HepG2 (cell line): ENCODE measurements around the gene TST. TPM values are rescaled to one million over a fixed set of nuclear protein-coding genes. Genes with fewer than 3 reads are reported as not detected.

Experiments
- ARID4A ChIP-seq: sonication (generic); formaldehyde crosslinking; IDR thresholded peaks from 2 replicates; pipeline ENCODE4 v1.5.0; 2020; ENCODE audit warnings: mild to moderate bottlenecking, missing genetic modification reagents, borderline replicate concordance
- BRCA1 ChIP-seq: sonication (generic); formaldehyde crosslinking; IDR thresholded peaks from 2 replicates; pipeline ENCODE4 v1.4.0; 2020; ENCODE audit warnings: missing genetic modification reagents
- ELF3 ChIP-seq: IDR thresholded peaks from 2 replicates; pipeline ENCODE4 v1.6.1; 2016; ENCODE audit warnings: missing genetic modification reagents, missing compliant biosample characterization
- ELK4 ChIP-seq: sonication (generic); formaldehyde crosslinking; IDR thresholded peaks from 2 replicates; pipeline ENCODE4 v1.9.0; 2021; ENCODE audit warnings: missing genetic modification reagents, borderline replicate concordance
- GATAD2A ChIP-seq: IDR thresholded peaks from 2 replicates; pipeline ENCODE4 v1.6.1; 2016
- POLR2A ChIP-seq, 2 experiments: IDR thresholded peaks; 2 replicates each; pipeline ENCODE4 v1.6.1; 2011; ENCODE audit warnings: low read depth in 2 of 2, low read length in 2 of 2, mild to moderate bottlenecking in 1 of 2, moderate library complexity in 1 of 2; ENCODE audit not compliant: insufficient read depth in 1 of 2
- RBM22 ChIP-seq: fragments of 200-400 bp; formaldehyde crosslinking; optimal IDR thresholded peaks from 2 replicates; pipeline ENCODE3; 2017; ENCODE audit warnings: mild to moderate bottlenecking, low read length, moderate library complexity
- TBX2 ChIP-seq: sonication (generic); formaldehyde crosslinking; IDR thresholded peaks from 2 replicates; pipeline ENCODE4 v1.5.0; 2020; ENCODE audit warnings: missing genetic modification reagents, mild to moderate bottlenecking, borderline replicate concordance
- ZBTB10 ChIP-seq: sonication (generic); formaldehyde crosslinking; IDR thresholded peaks from 2 replicates; pipeline ENCODE4 v1.4.0; 2020; ENCODE audit warnings: missing genetic modification reagents, borderline replicate concordance
- ZMYM3 ChIP-seq: sonication (generic); formaldehyde crosslinking; IDR thresholded peaks from 2 replicates; pipeline ENCODE4 v1.5.1; 2020; ENCODE audit warnings: mild to moderate bottlenecking, missing genetic modification reagents
- ZNF460 ChIP-seq: sonication (generic); formaldehyde crosslinking; IDR thresholded peaks from 2 replicates; pipeline ENCODE4 v1.5.1; 2020; ENCODE audit warnings: missing genetic modification reagents, mild to moderate bottlenecking, borderline replicate concordance
- ZNF75D ChIP-seq: sonication (generic); formaldehyde crosslinking; IDR thresholded peaks from 2 replicates; pipeline ENCODE4 v1.8.1; 2023; ENCODE audit warnings: missing genetic modification reagents, mild to moderate bottlenecking, borderline replicate concordance
- polyA plus RNA-seq, 8 experiments: library from polyadenylated mRNA; depleted of rRNA in 3 of 8; stranded (reverse) in 7 of 8; unstranded in 1 of 8; fragments of >200 nt; fragmentation: Illumina TruSeq in 4 of 8; extraction: Trizol in 4 of 8; gene quantifications; 2 replicates each; pipeline versions ENCODE4 v1.2.1 to v1.2.3, GENCODE V29; 2011 to 2016; ENCODE audit warnings: low read depth in 4 of 8, missing spikeins in 1 of 8, mixed read lengths in 1 of 8; ENCODE audit not compliant: insufficient read depth in 1 of 8
- total RNA-seq, 5 experiments: library from RNA; depleted of rRNA; stranded (reverse); fragments of >200 nt; fragmentation: Illumina TruSeq; extraction: Trizol; gene quantifications; 2 replicates each; pipeline ENCODE4 v1.2.3, GENCODE V29; 2016; ENCODE audit warnings: low read depth in 1 of 5
- TF ChIP-seq, protein P1 (sequence below): sonication (generic); formaldehyde crosslinking; IDR thresholded peaks from 2 replicates; pipeline ENCODE4 v1.4.0; 2020; ENCODE audit warnings: missing genetic modification reagents, mild to moderate bottlenecking, borderline replicate concordance
- TF ChIP-seq, protein P2 (sequence below): sonication (generic); formaldehyde crosslinking; IDR thresholded peaks from 2 replicates; pipeline ENCODE4 v1.5.0; 2020; ENCODE audit warnings: missing genetic modification reagents
- TF ChIP-seq, protein P3 (sequence below): sonication (generic); formaldehyde crosslinking; IDR thresholded peaks from 2 replicates; pipeline ENCODE4 v1.5.0; 2020; ENCODE audit warnings: mild to moderate bottlenecking, missing genetic modification reagents, moderate library complexity

The TST gene
- total and polyA plus RNA-seq, 2 of the 13 experiments (the other 11 are each of a cell fraction or from before 2014, with no cell fraction given) = 44.6 to 63.6 TPM

DNA sequence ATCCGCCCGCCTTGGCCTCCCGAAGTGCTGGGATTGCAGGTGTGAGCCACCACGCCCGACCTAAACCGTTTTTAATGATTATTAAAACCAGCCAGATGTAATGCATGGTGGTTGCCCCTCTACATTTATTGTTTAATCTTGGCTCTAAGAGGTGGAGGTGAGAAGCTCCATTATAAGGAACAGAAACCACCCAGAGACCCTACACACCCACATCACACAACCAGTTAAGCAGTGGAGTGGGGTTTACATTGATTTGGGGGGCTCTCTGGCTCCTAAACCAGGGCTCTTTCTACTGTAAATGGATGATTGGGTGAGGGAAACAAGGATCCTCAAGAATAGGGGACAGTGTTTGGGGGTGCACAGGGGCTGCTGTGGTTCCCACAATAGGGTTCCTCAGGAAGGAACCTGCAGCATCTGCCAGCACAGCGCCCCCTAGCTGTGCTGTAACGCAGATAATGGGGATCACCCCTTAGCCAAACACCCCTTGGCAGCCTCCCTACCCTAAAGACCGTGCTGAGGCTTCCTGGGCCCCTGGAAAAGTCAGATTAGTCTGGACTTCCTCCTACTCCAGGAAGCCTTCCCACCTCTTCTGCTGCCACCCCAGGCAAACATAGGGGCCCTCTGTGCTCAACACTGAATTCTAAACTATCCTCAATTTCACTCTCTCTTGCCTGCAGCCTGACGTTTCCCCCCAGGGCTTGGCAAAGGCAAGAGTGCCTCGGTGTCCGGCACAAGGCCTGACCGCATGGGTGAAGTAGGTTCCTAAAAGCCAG, 2.6 kb upstream of the TST start (continued):
- TF ChIP-seq ZNF75D (CRISPR knock-in tag) = no peak
- TF ChIP-seq, protein P1, sequence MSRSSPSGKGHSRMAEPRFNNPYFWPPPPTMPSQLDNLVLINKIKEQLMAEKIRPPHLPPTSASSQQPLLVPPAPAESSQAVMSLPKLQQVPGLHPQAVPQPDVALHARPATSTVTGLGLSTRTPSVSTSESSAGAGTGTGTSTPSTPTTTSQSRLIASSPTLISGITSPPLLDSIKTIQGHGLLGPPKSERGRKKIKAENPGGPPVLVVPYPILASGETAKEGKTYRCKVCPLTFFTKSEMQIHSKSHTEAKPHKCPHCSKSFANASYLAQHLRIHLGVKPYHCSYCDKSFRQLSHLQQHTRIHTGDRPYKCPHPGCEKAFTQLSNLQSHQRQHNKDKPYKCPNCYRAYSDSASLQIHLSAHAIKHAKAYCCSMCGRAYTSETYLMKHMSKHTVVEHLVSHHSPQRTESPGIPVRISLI (CRISPR knock-in tag) = no peak
- TF ChIP-seq GATAD2A (CRISPR knock-in tag) = peak; percentile 31; the same call in 1 of the 2 replicates
- TF ChIP-seq ARID4A (CRISPR knock-in tag) = peak; percentile 18; the same call in 1 of the 2 replicates
- TF ChIP-seq, protein P2, sequence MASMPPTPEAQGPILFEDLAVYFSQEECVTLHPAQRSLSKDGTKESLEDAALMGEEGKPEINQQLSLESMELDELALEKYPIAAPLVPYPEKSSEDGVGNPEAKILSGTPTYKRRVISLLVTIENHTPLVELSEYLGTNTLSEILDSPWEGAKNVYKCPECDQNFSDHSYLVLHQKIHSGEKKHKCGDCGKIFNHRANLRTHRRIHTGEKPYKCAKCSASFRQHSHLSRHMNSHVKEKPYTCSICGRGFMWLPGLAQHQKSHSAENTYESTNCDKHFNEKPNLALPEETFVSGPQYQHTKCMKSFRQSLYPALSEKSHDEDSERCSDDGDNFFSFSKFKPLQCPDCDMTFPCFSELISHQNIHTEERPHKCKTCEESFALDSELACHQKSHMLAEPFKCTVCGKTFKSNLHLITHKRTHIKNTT = no peak
- TF ChIP-seq, protein P3, sequence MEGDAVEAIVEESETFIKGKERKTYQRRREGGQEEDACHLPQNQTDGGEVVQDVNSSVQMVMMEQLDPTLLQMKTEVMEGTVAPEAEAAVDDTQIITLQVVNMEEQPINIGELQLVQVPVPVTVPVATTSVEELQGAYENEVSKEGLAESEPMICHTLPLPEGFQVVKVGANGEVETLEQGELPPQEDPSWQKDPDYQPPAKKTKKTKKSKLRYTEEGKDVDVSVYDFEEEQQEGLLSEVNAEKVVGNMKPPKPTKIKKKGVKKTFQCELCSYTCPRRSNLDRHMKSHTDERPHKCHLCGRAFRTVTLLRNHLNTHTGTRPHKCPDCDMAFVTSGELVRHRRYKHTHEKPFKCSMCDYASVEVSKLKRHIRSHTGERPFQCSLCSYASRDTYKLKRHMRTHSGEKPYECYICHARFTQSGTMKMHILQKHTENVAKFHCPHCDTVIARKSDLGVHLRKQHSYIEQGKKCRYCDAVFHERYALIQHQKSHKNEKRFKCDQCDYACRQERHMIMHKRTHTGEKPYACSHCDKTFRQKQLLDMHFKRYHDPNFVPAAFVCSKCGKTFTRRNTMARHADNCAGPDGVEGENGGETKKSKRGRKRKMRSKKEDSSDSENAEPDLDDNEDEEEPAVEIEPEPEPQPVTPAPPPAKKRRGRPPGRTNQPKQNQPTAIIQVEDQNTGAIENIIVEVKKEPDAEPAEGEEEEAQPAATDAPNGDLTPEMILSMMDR (CRISPR knock-in tag) = peak; percentile 73
- TF ChIP-seq ZMYM3 (CRISPR knock-in tag) = peak; percentile 50; the same call in 1 of the 2 replicates
- TF ChIP-seq POLR2A (IDR thresholded peaks at IDR 0.05; ENCODE audit: insufficient read depth in 1 of 2, low read depth in 2 of 2, low read length in 2 of 2) = peak in 1 of 2 experiments; percentile 10; a peak in 1 of 4 replicates
- peak; percentile 50; the same call in 1 of the 2 replicates for TF ChIP-seq TBX2 (CRISPR knock-in tag)
- no peak for TF ChIP-seq BRCA1 (CRISPR knock-in tag)
- no peak for TF ChIP-seq ELK4 (CRISPR knock-in tag)
- TF ChIP-seq ZBTB10 = peak; percentile 86; the same call in 1 of the 2 replicates
- TF ChIP-seq ELF3 (CRISPR knock-in tag) = no peak
- TF ChIP-seq ZNF460 (CRISPR knock-in tag) = peak; percentile 41; the same call in 1 of the 2 replicates
- peak; percentile 72 for TF ChIP-seq RBM22
